ENCODE data around the gene RNF2.

RNF2 gene

GRCh38 chr1:185038813-185039376, 6.5 kb upstream of the RNF2 start:
- no peak for DNase-seq (ENCODE audit: low read depth)
- TF ChIP-seq, protein P1, sequence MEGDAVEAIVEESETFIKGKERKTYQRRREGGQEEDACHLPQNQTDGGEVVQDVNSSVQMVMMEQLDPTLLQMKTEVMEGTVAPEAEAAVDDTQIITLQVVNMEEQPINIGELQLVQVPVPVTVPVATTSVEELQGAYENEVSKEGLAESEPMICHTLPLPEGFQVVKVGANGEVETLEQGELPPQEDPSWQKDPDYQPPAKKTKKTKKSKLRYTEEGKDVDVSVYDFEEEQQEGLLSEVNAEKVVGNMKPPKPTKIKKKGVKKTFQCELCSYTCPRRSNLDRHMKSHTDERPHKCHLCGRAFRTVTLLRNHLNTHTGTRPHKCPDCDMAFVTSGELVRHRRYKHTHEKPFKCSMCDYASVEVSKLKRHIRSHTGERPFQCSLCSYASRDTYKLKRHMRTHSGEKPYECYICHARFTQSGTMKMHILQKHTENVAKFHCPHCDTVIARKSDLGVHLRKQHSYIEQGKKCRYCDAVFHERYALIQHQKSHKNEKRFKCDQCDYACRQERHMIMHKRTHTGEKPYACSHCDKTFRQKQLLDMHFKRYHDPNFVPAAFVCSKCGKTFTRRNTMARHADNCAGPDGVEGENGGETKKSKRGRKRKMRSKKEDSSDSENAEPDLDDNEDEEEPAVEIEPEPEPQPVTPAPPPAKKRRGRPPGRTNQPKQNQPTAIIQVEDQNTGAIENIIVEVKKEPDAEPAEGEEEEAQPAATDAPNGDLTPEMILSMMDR (conservative IDR thresholded peaks at IDR 0.05; ENCODE audit: control insufficient read depth, insufficient read depth, low read depth, low read length), result no peak
- H3K4me3 ChIP-seq (ENCODE audit: control insufficient read depth, low read depth, low read length), result no peak overlapping the region

GRCh38 chr1:185039726-185040407, 5.5 kb upstream of the RNF2 start:
- TF ChIP-seq, protein P1 (conservative IDR thresholded peaks at IDR 0.05; ENCODE audit: control insufficient read depth, insufficient read depth, low read depth, low read length), result no peak
- no peak overlapping the region for H3K4me3 ChIP-seq (ENCODE audit: control insufficient read depth, low read depth, low read length)
- DNase-seq (ENCODE audit: low read depth), result no peak

- no peak overlapping the region for H3K4me3 ChIP-seq (ENCODE audit: control insufficient read depth, low read depth, low read length)
- TF ChIP-seq, protein P1 (conservative IDR thresholded peaks at IDR 0.05; ENCODE audit: control insufficient read depth, insufficient read depth, low read depth, low read length), result no peak
Observed at GRCh38 chr1:185040408-185040735, 5.0 kb upstream of the RNF2 start.

GRCh38 chr1:185041742-185042141, 3.6 kb upstream of the RNF2 start:
- TF ChIP-seq, protein P1 (conservative IDR thresholded peaks at IDR 0.05; ENCODE audit: control insufficient read depth, insufficient read depth, low read depth, low read length), result no peak
- no peak overlapping the region for H3K4me3 ChIP-seq (ENCODE audit: control insufficient read depth, low read depth, low read length)
- DNase-seq (ENCODE audit: low read depth), result no peak

More at GRCh38 chr1:185040408-185040735, 5.0 kb upstream of the RNF2 start:
- no peak for DNase-seq (ENCODE audit: low read depth)

DNA sequence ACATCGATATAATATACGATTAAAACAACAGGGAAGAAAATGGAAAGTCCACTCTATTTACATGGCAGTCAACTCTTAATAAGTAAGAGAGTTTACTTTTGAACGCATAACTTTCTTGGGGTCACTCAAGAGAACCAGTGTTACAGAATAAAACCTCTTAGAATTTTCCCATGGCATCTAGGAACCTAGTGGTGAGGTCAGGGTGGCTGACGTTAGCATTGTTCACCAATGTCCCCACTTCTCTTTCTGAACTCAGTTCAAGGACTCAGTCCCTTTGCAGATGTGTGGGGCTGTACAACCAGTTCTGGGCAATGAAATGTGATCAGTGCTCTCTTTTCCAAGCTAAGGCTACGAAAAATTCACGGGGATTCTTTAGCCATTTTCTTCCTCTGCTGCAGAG, 2.6 kb upstream of the RNF2 start:
- TF ChIP-seq, protein P1 (conservative IDR thresholded peaks at IDR 0.05; ENCODE audit: control insufficient read depth, insufficient read depth, low read depth, low read length), result no peak
- no peak overlapping the region for H3K4me3 ChIP-seq (ENCODE audit: control insufficient read depth, low read depth, low read length)
- DNase-seq (ENCODE audit: low read depth), result no peak

GRCh38 chr1:185044387-185044786, 971 bp upstream of the RNF2 start:
- TF ChIP-seq, protein P1 (conservative IDR thresholded peaks at IDR 0.05; ENCODE audit: control insufficient read depth, insufficient read depth, low read depth, low read length), result no peak
- H3K4me3 ChIP-seq (ENCODE audit: control insufficient read depth, low read depth, low read length), result no peak overlapping the region

More at GRCh38 chr1:185044387-185044786, 971 bp upstream of the RNF2 start:
- no peak for DNase-seq (ENCODE audit: low read depth)

Data from fibroblast of mammary gland (primary cell).